Measurements from ENCODE around the gene TMIGD2. TPM values are rescaled to one million over a fixed set of nuclear protein-coding genes. Genes with fewer than 3 reads are reported as not detected.

Gene TMIGD2, protein sequence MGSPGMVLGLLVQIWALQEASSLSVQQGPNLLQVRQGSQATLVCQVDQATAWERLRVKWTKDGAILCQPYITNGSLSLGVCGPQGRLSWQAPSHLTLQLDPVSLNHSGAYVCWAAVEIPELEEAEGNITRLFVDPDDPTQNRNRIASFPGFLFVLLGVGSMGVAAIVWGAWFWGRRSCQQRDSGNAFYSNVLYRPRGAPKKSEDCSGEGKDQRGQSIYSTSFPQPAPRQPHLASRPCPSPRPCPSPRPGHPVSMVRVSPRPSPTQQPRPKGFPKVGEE
- total RNA-seq, result not detected in 2 replicates

DNA sequence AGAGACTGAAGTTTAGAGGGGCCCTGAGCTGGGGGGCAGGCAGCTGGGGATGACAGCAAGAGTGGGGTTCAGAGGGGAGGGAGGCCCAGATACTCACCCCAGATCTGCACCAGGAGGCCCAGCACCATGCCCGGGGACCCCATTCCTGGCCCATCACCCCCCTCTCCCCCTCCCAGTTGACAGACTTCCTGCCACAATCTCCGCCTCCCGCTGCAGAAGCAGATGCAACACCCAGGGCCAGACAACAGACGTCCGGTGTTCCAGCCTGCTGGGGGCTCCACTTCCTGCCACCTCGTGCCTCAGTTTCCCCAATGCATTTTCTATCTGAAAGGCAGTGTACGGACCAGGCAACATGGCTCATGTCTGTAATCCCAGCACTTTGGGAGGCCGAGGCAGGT lies at the start of gene TMIGD2:
TSS of gene TMIGD2 (minus strand) at position 147 of the 398 bp plus-strand sequence. CDS start at position 143, 4 bp downstream.

DNA sequence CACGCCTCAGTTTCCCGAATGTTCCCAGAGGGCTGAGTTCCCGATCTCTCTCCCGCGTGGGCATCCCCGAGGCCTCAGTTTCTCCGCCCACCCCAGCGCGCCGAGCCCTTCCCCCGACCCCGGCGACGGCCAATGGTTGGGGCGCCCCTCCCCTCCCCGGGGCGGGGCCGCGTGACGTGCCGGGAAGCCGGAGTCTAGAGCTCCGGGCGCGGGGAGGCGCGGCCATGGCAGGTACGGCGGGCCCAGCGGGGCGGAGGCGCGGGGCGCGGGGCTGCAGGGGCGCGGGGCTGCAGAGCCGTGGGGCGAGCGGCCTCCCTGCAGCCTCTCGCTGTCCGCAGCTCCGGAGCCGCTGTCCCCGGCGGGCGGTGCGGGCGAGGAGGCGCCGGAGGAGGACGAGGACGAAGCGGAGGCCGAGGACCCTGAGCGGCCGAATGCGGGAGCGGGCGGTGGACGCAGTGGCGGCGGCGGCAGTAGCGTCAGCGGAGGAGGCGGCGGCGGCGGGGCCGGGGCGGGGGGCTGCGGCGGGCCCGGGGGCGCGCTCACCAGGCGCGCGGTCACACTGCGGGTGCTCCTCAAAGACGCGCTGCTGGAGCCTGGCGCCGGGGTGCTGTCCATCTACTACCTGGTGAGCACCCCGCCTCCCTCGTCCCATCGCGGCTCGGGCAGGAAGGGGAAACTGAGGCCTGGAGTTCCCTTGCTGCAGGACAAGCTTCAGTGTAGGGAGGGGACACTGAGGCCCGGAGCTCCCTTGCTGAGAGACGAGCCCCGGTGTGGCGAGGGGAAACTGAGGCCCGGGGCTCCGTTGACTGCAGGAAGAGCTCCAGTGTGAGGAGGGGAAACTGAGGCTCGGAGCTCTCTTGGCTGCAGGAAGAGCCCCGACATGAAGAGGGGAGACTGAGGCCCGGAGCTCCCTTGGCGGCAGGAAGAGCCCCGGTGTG lies 41.5 kb upstream of the TMIGD2 start, which contains the start of gene MPND:
TSS of gene MPND (plus strand) at position 193 of the 938 bp plus-strand sequence. CDS start at position 225, 32 bp downstream.

DNA sequence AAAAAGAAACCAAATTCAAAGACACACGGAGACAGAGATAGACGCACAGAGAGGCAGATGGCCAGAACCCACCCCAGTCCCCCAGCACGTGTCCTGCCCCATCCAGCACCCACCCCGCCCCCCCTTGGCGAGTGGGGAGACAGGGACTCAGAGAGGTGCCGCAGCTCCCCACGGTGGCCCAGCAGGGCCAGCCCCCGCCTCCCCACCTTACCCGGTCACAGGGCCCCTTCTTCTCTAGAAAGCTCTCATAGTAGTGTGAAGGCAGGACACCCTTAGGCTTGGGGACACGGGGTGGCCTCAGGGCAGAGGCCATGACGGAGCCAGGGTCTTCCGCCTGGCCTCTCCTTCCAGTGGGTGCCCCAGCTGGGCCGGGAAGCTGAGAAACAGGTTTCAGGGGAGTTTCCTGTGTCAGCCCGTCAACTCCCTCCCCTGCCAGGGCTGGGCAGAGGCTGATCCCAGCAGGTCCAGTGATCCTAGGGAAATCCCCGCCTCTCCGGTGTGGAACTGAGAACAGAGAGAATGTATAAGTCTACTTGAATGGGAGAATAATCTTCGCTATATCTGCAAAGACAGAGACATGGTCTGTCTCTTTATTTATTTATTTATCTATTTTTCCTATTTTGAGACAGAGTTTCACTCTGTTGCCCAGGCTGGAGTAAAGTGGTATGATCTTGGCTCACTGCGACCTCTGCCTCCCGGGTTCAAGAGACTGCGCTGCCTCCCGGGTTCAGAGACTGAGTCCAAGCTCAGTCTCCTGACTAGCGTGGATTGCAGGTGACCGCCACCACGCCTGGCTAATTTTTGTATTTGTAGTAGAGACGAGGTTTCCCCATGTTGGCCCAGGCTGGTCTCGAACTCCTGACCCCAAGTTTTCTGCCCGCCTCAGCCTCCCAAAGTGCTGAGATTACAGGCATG lies 36.5 kb upstream of the TMIGD2 start, which contains the start of gene STAP2:
TSS of gene STAP2 (minus strand) at position 387 of the 915 bp plus-strand sequence. CDS start at position 313, 74 bp downstream.

DNA sequence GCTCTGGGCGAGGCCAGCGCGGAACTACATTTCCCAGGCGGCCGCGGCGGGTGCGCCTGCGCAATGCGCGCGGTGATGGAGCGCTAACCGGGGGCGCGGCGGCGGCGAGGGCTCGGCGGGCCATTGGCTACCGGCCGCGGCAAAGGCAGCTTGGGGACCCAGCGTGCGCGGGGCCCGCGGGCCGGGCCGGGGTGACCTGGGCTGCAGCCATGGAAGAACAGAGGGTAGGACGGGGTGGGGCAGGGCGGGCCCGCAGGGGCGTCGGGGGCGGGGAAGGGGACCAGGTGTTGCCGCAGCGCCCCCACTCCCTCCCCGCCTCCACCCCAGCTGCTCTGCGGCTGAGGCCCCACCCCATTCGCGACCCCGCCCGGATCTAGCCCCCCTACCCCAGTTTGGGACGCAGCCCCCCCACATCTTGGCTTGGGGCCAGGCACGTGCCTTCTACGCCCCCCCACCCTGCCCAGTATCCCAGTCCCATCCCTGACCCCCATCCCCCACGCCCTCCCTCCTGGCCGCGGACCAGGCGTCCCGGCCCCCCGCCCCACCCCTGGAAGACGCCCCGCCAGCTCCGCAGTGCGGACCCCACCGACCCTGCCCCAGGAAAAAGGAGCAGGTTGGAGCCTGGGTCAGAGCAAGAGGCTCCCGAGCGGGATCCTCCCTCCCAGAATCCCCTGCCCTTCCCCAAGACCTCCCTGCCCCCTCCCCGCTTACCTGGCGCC lies 2.5 kb upstream of the TMIGD2 start, which contains the start of gene FSD1:
TSS of gene FSD1 (plus strand) at position 61 of the 719 bp plus-strand sequence. CDS start at position 210, 149 bp downstream.

DNA sequence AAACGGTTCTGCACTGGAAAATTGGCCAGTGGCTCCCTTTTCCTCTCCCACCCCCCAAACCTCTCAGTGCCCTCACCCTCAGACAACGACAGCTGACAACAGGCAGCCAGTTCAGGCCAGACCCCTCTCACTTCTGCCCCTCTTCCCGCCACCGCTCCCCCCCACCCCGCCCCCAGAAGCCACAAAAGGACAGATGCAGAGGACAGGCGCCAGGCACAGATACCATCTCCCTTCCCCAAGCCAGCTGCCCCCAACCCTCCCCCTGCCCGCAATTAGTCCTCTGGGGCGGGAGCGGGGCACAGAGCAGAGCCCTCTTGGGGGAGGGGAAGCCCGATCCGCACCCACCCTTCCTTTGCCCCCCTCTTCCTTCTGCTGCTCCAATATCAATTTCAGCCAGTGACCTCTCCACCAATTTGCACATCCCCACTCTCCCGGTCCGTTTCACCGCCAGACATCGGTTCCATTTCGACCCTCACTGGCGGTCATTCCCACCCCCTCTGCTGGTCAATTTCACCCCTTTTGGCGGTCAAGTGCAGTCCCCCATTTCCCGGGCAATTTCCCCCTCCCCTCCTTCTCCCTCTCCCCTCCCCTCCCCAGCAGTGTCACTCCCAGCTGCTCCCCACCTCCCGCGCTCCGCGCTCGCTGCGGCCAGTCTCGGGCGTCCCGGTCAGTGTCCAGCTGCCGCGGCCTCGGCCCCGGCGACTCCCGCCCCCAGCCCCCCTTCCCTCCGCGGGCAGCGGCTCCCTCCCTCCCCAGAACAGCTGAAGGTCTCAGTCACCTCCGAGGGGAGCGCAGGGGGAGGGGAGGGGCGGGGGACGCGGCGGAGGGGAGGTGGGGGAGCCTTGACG lies 23.5 kb downstream of the TMIGD2 start, which contains the start of gene SHD:
TSS of gene SHD (plus strand) at position 848 of the 848 bp plus-strand sequence. CDS start 798 bp downstream, outside the sequence.

DNA sequence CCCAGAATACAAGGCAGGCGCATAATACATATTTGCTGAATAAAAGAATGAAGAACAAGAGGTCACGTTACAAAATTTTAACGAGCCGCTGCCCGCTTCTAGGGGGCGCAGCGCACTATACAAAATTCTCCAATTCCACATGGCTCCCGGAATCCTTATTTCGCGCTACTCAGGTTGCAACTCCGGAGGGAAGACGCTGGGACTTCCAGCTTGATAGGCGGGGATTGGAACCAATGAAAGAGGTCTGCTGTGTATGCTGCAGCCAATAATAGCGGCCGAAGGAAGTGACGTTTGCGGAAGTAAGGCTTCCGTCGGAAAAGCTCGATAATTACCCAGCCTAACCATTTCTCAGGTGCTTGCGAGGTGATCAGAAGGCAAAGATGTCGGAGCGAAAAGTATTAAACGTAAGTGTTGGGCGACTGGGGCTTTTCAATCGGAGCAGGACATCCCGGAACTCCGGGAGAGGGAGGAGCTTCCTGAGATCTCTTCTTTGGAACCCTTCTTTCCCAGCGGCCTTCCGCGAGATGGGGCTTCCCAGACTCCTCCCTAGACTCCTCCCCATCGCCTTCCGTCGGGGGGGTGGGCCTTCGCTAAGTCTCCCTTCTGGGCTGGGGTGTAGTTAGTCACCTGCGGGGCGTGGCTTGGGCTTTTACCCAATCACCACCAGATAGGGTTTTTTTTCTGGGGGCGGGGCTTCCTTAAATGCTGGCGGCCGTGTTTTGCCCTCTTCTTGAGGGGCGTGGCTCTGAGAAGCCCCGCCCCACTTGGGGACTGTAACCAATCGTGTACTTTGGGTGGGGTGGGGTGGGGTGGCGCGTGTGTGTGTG lies 55.2 kb downstream of the TMIGD2 start, which contains the start of gene YJU2:
TSS of gene YJU2 (plus strand) at position 314 of the 827 bp plus-strand sequence. CDS start at position 381, 67 bp downstream.

Other genes starting within 250 kb of the TMIGD2 start
- gene ZBTB7A, start 235.5 kb downstream of the TMIGD2 start, total RNA-seq, result 9.1 and 10.3 TPM in 2 replicates
- 114 and 121 TPM in 2 replicates for gene MAP2K2, start 178.3 kb downstream of the TMIGD2 start, total RNA-seq
- gene CREB3L3, start 148.8 kb downstream of the TMIGD2 start, total RNA-seq, result not detected in 2 replicates
- 6.1 and 9.0 TPM in 2 replicates for gene SIRT6, start 119.8 kb downstream of the TMIGD2 start, total RNA-seq
- gene ANKRD24, start 119.7 kb downstream of the TMIGD2 start, total RNA-seq, result 0.11 and 0.17 TPM in 2 replicates
- 0.09 and 0.54 TPM in 2 replicates for gene EBI3, start 72.9 kb downstream of the TMIGD2 start, total RNA-seq
- gene YJU2, start 55.3 kb downstream of the TMIGD2 start, total RNA-seq, result 17.4 and 17.6 TPM in 2 replicates
- not detected in 2 replicates for gene SHD, start 23.1 kb downstream of the TMIGD2 start, total RNA-seq
- 2.4 and 2.6 TPM in 2 replicates for gene FSD1, start 2.2 kb upstream of the TMIGD2 start, total RNA-seq
- 32.1 and 36.4 TPM in 2 replicates for gene STAP2, start 36.4 kb upstream of the TMIGD2 start, total RNA-seq
- 5.8 and 8.9 TPM in 2 replicates for gene MPND, start 41.2 kb upstream of the TMIGD2 start, total RNA-seq
- gene SH3GL1, start 98.2 kb upstream of the TMIGD2 start, total RNA-seq, result 41.2 and 83.9 TPM in 2 replicates
- 3.4 and 3.7 TPM in 2 replicates for gene CHAF1A, start 100.3 kb upstream of the TMIGD2 start, total RNA-seq
- 75.3 and 97.5 TPM in 2 replicates for gene UBXN6, start 155.4 kb upstream of the TMIGD2 start, total RNA-seq
- gene HDGFL2, start 169.9 kb upstream of the TMIGD2 start, total RNA-seq, result 43.0 and 45.8 TPM in 2 replicates
- 1.1 and 1.5 TPM in 2 replicates for gene PLIN4, start 216.1 kb upstream of the TMIGD2 start, total RNA-seq
- 23.5 and 27.5 TPM in 2 replicates for gene PLIN5, start 232.8 kb upstream of the TMIGD2 start, total RNA-seq
- 0.95 and 2.4 TPM in 2 replicates for gene LRG1, start 237.6 kb upstream of the TMIGD2 start, total RNA-seq

Data from dermis lymphatic vessel endothelial cell (primary cell).